Immature natural killer cell (primary cell): ENCODE results near the gene SENP1. TPM values are rescaled to one million over a fixed set of nuclear protein-coding genes. Genes with fewer than 3 reads are reported as not detected.

Source experiments
- DNase-seq, 3 donors: peaks; one replicate each; pipeline ENCODE4 v3.0.0; 2022; ENCODE audit warnings: mixed read lengths in 1 of 3
- H3K27ac Mint-ChIP-seq, 6 donors: one replicate each; pipeline ENCODE4 v1.8.0; 2020; ENCODE audit warnings: mixed read lengths in 6 of 6, mild to moderate bottlenecking in 5 of 6, inconsistent platforms in 4 of 6, moderate library complexity in 3 of 6
- H3K27me3 Mint-ChIP-seq, 3 donors: one replicate each; pipeline ENCODE4 v1.8.0; 2020 to 2021; ENCODE audit warnings: low read depth in 3 of 3, mild to moderate bottlenecking in 3 of 3, mixed read lengths in 3 of 3, moderate library complexity in 3 of 3, inconsistent platforms in 1 of 3
- H3K36me3 Mint-ChIP-seq, 3 donors: one replicate each; pipeline ENCODE4 v1.8.0; 2020; ENCODE audit warnings: mixed read lengths in 3 of 3, inconsistent platforms in 2 of 3, mild to moderate bottlenecking in 2 of 3
- H3K4me1 Mint-ChIP-seq, 2 donors: one replicate each; pipeline ENCODE4 v1.8.0; 2020; ENCODE audit warnings: inconsistent platforms in 2 of 2, mild to moderate bottlenecking in 2 of 2, mixed read lengths in 2 of 2, moderate library complexity in 1 of 2
- H3K4me3 Mint-ChIP-seq, 5 donors: one replicate each; pipeline ENCODE4 v1.8.0; 2020; ENCODE audit warnings: mild to moderate bottlenecking in 5 of 5, mixed read lengths in 5 of 5, inconsistent platforms in 3 of 5, moderate library complexity in 3 of 5
- H3K9me3 Mint-ChIP-seq, 6 donors: one replicate each; pipeline ENCODE4 v1.8.0; 2020; ENCODE audit warnings: mild to moderate bottlenecking in 6 of 6, mixed read lengths in 6 of 6, inconsistent platforms in 4 of 6, moderate library complexity in 3 of 6
- polyA plus RNA-seq, 3 donors: library from polyadenylated mRNA; unstranded; fragments of 300-500 nt; fragmentation: Illumina TruSeq; gene quantifications; one replicate each; pipeline ENCODE4 v1.2.3, GENCODE V29; 2021

Gene SENP1
- polyA plus RNA-seq, 3 donors from 2014 or later: 4.0 to 14.6 (median 8.5) TPM

DNA sequence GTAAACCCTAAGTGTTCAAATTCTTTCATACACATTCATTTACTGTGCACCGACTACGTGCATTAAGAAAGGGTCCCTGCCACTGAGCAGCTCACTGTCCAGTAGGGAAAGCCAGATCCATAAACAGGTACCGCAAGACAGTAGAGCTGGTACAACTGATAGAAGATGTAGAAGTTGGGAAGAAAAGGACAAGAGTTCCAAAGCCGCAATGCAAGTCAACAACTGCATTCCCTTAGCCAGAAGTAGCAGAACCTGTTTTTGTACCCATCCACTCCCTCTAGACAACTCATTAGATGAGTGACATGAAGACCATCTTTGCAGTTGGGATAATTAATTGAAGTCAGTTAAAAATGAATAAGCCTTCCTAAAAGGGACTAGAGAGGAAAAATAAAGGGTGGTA is 1.3 kb downstream of the SENP1 start:
- H3K27ac Mint-ChIP-seq: peak overlapping the region; percentile 93 to 97 (median 94)
- H3K27me3 Mint-ChIP-seq: peaks cover 7 to 13% (median 11%) of the 10 kb centered on the region in 3 donors
- no peaks in the 10 kb centered on the region for H3K36me3 Mint-ChIP-seq
- peak overlapping the region; percentile 87 to 98 (median 94) for H3K4me3 Mint-ChIP-seq
- H3K9me3 Mint-ChIP-seq: no peaks in the 10 kb centered on the region
- peaks cover 32 to 44% of the 10 kb centered on the region in 2 donors for H3K4me1 Mint-ChIP-seq
- DNase-seq: no peak

DNA sequence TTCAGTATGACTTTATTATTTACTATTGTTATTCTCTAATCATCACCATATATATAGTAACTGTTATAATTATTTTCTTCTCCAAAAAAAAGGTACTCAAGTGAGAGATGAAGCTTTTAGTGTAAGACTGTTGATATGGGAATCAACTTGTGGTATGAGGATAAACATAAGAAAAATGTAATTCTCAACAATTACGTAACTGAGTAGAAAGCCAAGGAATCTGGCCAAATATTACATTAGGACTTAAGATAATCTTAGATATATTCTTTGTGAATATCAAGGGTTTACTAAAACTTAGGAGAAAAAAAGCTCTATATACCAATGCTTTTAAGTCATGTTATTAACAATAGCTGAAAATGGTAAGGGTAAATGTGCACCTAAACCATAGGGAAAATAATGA is 13.3 kb downstream of the SENP1 start:
- Mint-ChIP-seq H3K27ac (no peak overlapping the region), H3K27me3 (no peaks in the 10 kb centered on the region), H3K9me3 (no peaks in the 10 kb centered on the region)

DNA sequence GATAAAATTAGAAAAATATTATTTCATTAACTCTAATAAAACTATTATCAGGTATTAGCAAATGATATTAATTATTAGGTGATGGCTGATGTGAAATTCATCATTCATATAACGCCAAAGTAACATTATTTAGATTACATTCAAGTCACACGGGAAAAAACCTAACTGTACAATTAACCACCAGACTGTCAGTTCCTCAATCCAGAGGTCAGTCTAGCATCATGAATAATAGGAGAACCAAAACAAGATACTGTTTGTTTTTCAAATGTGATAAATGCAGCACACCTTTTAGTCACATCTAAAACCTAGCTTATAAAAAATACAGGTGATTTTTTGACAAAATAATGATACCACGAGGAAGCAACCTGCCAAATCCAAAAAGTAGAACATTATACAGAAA is 19.6 kb downstream of the SENP1 start:
- Mint-ChIP-seq H3K4me3 (no peak overlapping the region), H3K27me3 (peaks cover 0 to 2% (median 0%) of the 10 kb centered on the region in 3 donors), H3K4me1 (no peaks in the 10 kb centered on the region), H3K36me3 (peaks cover 9 to 41% (median 19%) of the 10 kb centered on the region in 3 donors), H3K9me3 (no peaks in the 10 kb centered on the region), H3K27ac (no peak overlapping the region)
- no peak for DNase-seq

More for the DNA sequence above, 13.3 kb downstream of the SENP1 start:
- Mint-ChIP-seq H3K36me3 (peaks cover 13 to 32% (median 20%) of the 10 kb centered on the region in 3 donors), H3K4me1 (peaks cover 0 to 7% of the 10 kb centered on the region in 2 donors), H3K4me3 (no peak overlapping the region)
- no peak for DNase-seq

DNA sequence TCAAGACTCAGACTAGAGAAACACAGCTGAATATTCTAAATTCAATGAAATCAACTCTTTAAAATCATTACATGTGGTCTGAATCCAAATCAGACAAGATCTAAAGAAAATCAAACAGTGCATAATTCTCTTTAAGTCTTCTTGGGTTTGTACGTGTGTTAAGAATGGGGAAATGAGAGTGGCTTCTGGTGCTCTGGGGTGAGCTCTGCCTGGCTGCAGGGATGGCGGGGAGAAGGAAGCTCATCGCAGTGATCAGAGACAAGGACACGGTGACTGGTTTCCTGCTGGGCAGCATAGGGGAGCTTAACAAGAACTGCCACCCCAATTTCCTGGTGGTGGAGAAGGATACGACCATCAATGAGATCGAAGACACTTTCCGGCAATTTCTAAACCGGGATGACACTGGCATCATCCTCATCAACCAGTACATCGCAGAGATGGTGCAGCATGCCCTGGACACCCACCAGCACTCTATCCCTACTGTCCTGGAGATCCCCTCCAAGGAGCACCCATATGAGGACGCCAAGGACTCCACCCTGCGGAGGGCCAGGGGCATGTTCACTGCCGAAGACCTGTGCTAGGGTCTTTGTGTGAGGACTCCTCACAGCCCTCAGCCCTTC is 20.9 kb downstream of the SENP1 start:
- H3K36me3 Mint-ChIP-seq: peaks cover 9 to 38% (median 22%) of the 10 kb centered on the region in 3 donors
- H3K27ac Mint-ChIP-seq: no peak overlapping the region

DNA sequence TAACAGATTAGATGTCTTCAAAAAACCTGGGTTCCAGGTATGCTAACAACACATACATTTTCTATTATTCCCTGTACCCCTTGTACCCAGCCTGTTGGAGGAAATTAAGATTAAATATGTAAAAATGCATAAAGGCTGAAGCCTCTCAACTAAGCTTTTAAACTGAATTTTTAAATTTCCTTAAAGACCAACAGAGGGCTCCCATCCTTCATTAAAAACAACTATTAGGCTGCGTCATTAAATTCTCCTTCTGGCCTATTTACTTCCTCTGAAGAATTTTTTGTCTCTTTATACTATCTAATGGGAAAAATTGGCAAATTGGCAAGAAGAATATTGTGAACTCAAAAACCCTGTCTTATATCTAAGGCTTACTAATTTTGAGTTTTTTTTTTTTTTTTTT is 21.8 kb downstream of the SENP1 start:
- Mint-ChIP-seq H3K9me3 (no peaks in the 10 kb centered on the region), H3K27me3 (peaks cover 0 to 2% (median 0%) of the 10 kb centered on the region in 3 donors), H3K4me1 (no peaks in the 10 kb centered on the region), H3K27ac (no peak overlapping the region), H3K4me3 (no peak overlapping the region), H3K36me3 (peaks cover 9 to 39% (median 22%) of the 10 kb centered on the region in 3 donors)
- DNase-seq: no peak

More for the DNA sequence above, 20.9 kb downstream of the SENP1 start:
- Mint-ChIP-seq H3K9me3 (no peaks in the 10 kb centered on the region), H3K4me3 (no peak overlapping the region), H3K27me3 (peaks cover 0 to 2% (median 0%) of the 10 kb centered on the region in 3 donors), H3K4me1 (no peaks in the 10 kb centered on the region)
- no peak for DNase-seq

DNA sequence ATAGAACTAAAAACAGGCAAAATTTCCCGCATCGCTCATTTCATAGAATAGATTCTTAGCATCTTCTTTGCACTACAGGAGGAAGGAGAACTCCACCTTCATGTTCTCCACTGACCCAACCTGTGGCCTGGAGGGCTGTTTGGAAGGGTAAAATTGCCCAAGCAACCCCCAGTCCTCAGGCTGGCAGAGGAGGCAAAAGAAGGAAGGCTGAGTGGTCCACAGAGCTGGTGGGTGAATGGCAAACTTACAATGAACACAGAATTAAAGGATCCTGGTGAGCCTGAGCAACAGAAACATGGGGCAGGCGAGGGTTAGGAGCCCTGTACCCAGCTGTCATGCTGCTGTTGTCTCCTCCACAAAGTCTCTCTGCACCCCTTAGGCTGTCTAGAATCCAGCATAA is 25.1 kb downstream of the SENP1 start:
- Mint-ChIP-seq H3K27me3 (no peaks in the 10 kb centered on the region), H3K4me3 (no peak overlapping the region), H3K9me3 (no peaks in the 10 kb centered on the region), H3K36me3 (peaks cover 13 to 35% (median 15%) of the 10 kb centered on the region in 3 donors), H3K4me1 (no peaks in the 10 kb centered on the region), H3K27ac (no peak overlapping the region)
- no peak for DNase-seq

DNA sequence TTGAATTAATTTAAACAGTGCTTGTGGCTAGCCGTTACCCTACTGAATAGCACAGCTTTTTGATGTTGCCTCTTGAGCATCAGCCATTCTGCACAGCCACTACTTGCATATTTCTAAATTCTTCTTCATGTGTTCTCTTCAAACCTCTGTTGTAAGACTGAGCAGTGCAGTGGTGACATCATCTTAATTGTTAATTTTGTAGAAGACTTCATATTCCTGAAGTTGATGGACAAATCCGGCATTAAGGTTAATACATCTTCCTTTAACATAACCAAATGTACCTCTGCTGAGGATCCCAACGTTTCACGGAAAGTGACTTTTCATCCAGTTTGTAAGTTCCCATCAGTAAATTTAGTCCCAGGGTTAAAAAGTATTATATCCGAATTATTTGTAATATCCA is 25.6 kb downstream of the SENP1 start:
- Mint-ChIP-seq H3K4me1 (no peaks in the 10 kb centered on the region), H3K4me3 (no peak overlapping the region), H3K27ac (no peak overlapping the region), H3K27me3 (no peaks in the 10 kb centered on the region), H3K36me3 (peaks cover 13 to 35% (median 15%) of the 10 kb centered on the region in 3 donors), H3K9me3 (no peaks in the 10 kb centered on the region)
- no peak for DNase-seq

DNA sequence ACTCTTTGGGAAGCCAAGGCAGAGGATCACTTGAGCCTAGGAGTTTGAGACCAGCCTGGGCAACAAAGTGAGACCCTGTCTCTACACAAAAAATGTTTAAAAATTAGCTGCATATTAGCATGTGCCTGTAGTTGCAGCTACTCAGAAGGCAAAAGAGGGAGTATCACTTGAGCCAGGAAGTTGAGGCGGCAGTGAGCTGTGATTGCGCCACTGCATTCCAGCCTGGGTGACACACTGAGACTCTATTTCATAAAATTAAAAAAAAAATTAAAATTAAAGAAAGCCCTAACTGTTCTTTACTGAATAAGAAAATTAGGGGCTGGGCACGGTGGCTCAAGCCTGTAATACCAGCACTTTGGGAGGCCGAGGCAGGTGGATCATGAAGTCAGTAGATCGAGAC is 27.0 kb downstream of the SENP1 start:
- Mint-ChIP-seq H3K36me3 (peaks cover 14 to 38% (median 15%) of the 10 kb centered on the region in 3 donors), H3K9me3 (no peaks in the 10 kb centered on the region), H3K4me3 (no peak overlapping the region), H3K4me1 (no peaks in the 10 kb centered on the region), H3K27ac (no peak overlapping the region), H3K27me3 (no peaks in the 10 kb centered on the region)
- no peak for DNase-seq

DNA sequence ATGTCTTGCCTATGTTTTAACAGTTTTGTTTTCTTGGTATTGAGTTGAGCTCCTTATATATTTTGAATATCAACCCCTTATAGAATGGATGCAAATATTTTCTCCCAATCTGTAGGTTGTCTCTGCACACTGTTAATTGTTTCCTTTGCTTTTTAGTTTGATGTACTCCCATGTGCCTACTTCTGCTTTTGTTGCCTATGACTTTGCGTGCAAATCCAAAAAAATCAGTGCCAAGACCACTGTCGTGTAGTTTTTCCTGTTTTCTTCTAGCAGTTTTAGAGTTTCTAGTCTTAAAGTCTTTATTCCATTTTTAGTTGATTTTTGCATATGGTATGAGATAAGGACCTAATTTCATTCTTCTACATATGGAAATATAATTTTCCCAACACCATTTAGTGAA is 28.8 kb downstream of the SENP1 start:
- peaks cover 13 to 40% (median 19%) of the 10 kb centered on the region in 3 donors for H3K36me3 Mint-ChIP-seq
- peak overlapping the region in 1 of 6 donors; percentile 2 for H3K27ac Mint-ChIP-seq
- no peaks in the 10 kb centered on the region for H3K27me3 Mint-ChIP-seq
- no peaks in the 10 kb centered on the region for H3K9me3 Mint-ChIP-seq
- no peak overlapping the region for H3K4me3 Mint-ChIP-seq
- DNase-seq: no peak
- no peaks in the 10 kb centered on the region for H3K4me1 Mint-ChIP-seq

DNA sequence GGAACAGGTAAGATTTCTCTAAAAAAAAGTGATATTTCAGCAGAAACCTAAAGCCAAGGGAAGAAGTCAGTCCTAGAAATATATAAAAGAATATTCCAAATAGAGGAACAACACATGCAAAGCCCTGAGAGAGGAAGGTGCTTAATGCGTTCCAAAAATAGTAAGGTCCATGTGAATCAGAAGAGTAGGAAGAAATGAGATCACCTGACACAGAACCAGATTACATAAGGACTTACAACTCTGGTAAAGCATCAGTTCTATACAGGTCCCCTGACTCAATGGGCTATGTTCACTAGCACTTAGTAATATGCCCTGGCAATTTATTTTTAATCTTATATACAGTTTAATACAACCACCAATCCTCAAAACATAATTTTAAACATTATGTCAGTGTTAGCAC is 30.0 kb downstream of the SENP1 start:
- no peak overlapping the region for H3K27ac Mint-ChIP-seq
- no peak for DNase-seq
- peaks cover 16 to 45% (median 19%) of the 10 kb centered on the region in 3 donors for H3K36me3 Mint-ChIP-seq
- no peaks in the 10 kb centered on the region for H3K27me3 Mint-ChIP-seq
- no peak overlapping the region for H3K4me3 Mint-ChIP-seq
- H3K9me3 Mint-ChIP-seq: no peaks in the 10 kb centered on the region
- H3K4me1 Mint-ChIP-seq: no peaks in the 10 kb centered on the region

DNA sequence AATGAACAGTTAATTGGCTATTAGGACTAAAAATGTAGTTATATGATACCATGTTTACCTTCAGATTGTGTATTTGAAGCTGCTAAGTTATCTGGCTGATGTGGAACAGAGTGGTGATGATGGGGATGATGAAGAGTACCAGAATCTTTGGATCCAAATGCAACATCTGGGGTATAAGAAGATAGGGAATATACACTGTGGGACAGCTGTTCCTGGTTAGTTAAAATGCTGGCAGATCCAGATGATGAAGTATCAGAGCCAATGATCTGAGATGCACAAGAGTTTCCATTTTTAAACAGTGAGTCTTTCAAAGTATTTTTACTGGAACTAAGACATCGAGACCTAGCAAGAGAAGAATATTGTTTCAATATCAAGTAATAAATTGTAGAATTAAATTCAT is 31.6 kb downstream of the SENP1 start:
- no peak for DNase-seq
- Mint-ChIP-seq H3K36me3 (peaks cover 18 to 53% (median 22%) of the 10 kb centered on the region in 3 donors), H3K27me3 (no peaks in the 10 kb centered on the region), H3K4me1 (no peaks in the 10 kb centered on the region), H3K9me3 (no peaks in the 10 kb centered on the region), H3K4me3 (no peak overlapping the region), H3K27ac (no peak overlapping the region)

DNA sequence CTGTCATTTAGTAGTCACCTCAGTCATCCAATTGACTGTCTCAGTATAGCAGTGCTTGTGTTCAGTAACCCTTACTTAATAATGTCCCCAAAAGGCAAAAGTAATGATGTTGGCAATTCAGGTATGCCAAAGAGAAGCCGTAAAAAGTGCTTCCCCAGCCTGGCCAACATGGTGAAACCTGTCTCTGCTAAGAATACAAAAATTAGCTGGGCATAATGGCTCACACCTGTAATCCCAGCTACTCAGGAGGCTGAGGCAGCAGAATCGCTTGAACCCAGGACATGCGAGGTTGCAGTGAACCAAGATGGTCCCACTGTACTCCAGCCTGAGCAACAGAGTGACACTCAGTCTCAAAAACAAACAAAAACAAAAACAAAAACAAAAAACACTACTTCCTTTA is 33.6 kb downstream of the SENP1 start:
- no peak overlapping the region for H3K4me3 Mint-ChIP-seq
- H3K4me1 Mint-ChIP-seq: no peaks in the 10 kb centered on the region
- no peaks in the 10 kb centered on the region for H3K27me3 Mint-ChIP-seq
- no peaks in the 10 kb centered on the region for H3K9me3 Mint-ChIP-seq
- H3K27ac Mint-ChIP-seq: no peak overlapping the region
- peaks cover 17 to 60% (median 20%) of the 10 kb centered on the region in 3 donors for H3K36me3 Mint-ChIP-seq
- no peak for DNase-seq

DNA sequence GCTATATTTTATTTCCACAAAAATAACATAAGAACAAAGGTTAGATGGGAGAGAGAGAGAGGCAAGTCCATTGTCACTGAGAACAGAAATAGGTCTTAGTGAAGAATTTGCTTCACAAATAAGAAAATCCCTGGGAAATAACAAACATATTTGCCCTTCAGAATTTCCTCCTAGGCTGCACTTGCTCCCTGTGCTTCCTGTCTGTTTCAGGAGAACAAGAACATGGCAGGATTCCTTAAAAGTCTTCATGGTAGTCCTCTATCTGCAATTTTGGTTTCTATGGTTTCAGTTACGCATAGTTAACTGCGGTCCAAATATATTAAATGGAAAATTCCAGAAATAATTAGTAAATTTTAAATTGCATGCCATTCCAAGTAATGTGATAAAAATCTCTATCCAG is 34.1 kb downstream of the SENP1 start:
- Mint-ChIP-seq H3K27ac (no peak overlapping the region), H3K27me3 (no peaks in the 10 kb centered on the region), H3K4me3 (no peak overlapping the region), H3K9me3 (no peaks in the 10 kb centered on the region), H3K36me3 (peaks cover 18 to 60% (median 20%) of the 10 kb centered on the region in 3 donors), H3K4me1 (no peaks in the 10 kb centered on the region)
- no peak for DNase-seq

DNA sequence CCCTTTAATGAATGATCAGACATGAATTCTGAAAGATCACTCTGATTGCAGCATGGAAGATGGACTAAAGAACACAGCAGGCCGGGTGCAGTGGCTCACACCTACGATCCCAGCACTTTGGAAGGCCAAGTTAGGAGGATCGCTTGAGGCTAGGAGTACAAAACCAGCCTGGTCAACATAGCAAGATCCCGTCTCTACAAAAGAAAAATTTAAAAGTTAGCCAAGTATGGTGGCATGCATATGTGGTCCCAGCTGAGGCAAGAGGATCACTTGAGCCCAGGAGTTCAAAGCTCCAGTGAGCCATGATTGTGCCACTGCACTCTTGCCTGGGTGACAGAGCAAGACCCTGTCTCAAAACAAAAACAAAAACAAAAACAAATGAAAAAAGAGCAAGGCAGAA is 35.1 kb downstream of the SENP1 start:
- Mint-ChIP-seq H3K27ac (peak overlapping the region in 2 of 6 donors; percentile 10 to 12), H3K27me3 (no peaks in the 10 kb centered on the region), H3K36me3 (peaks cover 19 to 58% (median 20%) of the 10 kb centered on the region in 3 donors), H3K9me3 (no peaks in the 10 kb centered on the region), H3K4me1 (no peaks in the 10 kb centered on the region), H3K4me3 (no peak overlapping the region)
- no peak for DNase-seq

DNA sequence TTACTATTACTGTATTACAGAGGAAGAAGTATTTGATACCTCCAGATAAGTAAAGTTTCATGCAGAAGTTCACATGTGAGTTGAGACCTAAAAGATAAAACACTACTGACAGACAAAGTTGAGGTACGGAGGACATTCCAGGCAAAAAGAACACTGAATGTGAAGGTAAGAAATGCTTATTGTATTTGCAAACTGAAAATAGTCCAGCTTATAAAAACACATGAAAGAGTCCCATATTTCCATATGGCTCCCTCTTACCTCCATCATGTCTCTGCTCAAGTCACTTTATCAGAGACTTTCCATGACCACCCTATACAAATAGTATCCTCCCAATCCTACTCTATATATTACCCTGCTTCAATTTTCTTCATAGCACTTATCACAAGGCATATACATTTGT is 35.8 kb downstream of the SENP1 start:
- Mint-ChIP-seq H3K9me3 (no peaks in the 10 kb centered on the region), H3K36me3 (peaks cover 20 to 65% (median 24%) of the 10 kb centered on the region in 3 donors), H3K4me3 (no peak overlapping the region), H3K27me3 (no peaks in the 10 kb centered on the region), H3K4me1 (no peaks in the 10 kb centered on the region), H3K27ac (no peak overlapping the region)
- no peak for DNase-seq
